Endodermal cell (in vitro differentiated cells): Measurements from ENCODE around the gene NUP50. TPM values are rescaled to one million over a fixed set of nuclear protein-coding genes. Genes with fewer than 3 reads are reported as not detected.

Experiments
- DNase-seq: peaks from one replicate; pipeline ENCODE4 v3.0.0-alpha.2; 2017
- H3K27ac ChIP-seq: 2 replicates; pipeline ENCODE4 v1.5.1; 2013; ENCODE audit warnings: mild to moderate bottlenecking, low read depth, low read length, moderate library complexity
- H3K27me3 ChIP-seq: 2 replicates; pipeline ENCODE4 v1.6.1; 2013; ENCODE audit warnings: mild to moderate bottlenecking, low read length, moderate library complexity; ENCODE audit not compliant: insufficient read depth, control insufficient read depth, poor library complexity, severe bottlenecking
- H3K36me3 ChIP-seq: 2 replicates; pipeline ENCODE4 v1.7.0; 2013; ENCODE audit warnings: mild to moderate bottlenecking, low read length, moderate library complexity; ENCODE audit not compliant: control insufficient read depth, insufficient read depth
- H3K4me1 ChIP-seq: one replicate; pipeline ENCODE4 v1.7.0; 2013; ENCODE audit warnings: low read length; ENCODE audit not compliant: control insufficient read depth, insufficient read depth
- H3K4me3 ChIP-seq: 2 replicates; pipeline ENCODE4 v1.5.1; 2013; ENCODE audit warnings: mild to moderate bottlenecking, low read length, moderate library complexity
- H3K9ac ChIP-seq: 2 replicates; pipeline ENCODE4 v1.6.1; 2013; ENCODE audit warnings: mild to moderate bottlenecking, low read length, moderate library complexity; ENCODE audit not compliant: poor library complexity, severe bottlenecking; ENCODE audit errors: extremely low read depth
- H3K9me3 ChIP-seq: 2 replicates; pipeline ENCODE4 v1.6.1; 2013; ENCODE audit warnings: mild to moderate bottlenecking, low read length, moderate library complexity; ENCODE audit not compliant: control insufficient read depth
- H3K27ac Mint-ChIP-seq: 2 replicates; pipeline ENCODE4 v1.8.0; 2020; ENCODE audit warnings: mixed read lengths
- H3K27me3 Mint-ChIP-seq: 2 replicates; pipeline ENCODE4 v1.8.0; 2021; ENCODE audit warnings: mild to moderate bottlenecking, mixed read lengths; ENCODE audit not compliant: insufficient read depth
- H3K36me3 Mint-ChIP-seq: 2 replicates; pipeline ENCODE4 v1.8.0; 2020; ENCODE audit warnings: low read depth, mixed read lengths
- H3K4me1 Mint-ChIP-seq: 2 replicates; pipeline ENCODE4 v1.8.0; 2020; ENCODE audit warnings: mixed read lengths
- H3K4me3 Mint-ChIP-seq: 2 replicates; pipeline ENCODE4 v1.8.0; 2020; ENCODE audit warnings: mild to moderate bottlenecking, moderate library complexity, mixed read lengths
- H3K9me3 Mint-ChIP-seq: 2 replicates; pipeline ENCODE4 v1.8.0; 2020; ENCODE audit warnings: mild to moderate bottlenecking, mixed read lengths
- WGBS, 2 experiments: methylation state at CpG; one replicate each; pipeline versions ENCODE4 v1.1.5 to v1.1.7; 2013; ENCODE audit warnings: missing lambda C conversion rate in 2 of 2, mixed read lengths in 1 of 2; ENCODE audit not compliant: insufficient coverage in 1 of 2, insufficient read length in 1 of 2; 5-methylcytosine and 5-hydroxymethylcytosine counted together
- total RNA-seq, 2 donors: library from RNA; stranded (reverse); fragmentation: NEBNext Ultra II Directional in 1 of 2; extraction: Animal tissue kit (Norgen Biotek cat#: 25700) in 1 of 2; gene quantifications; 2 replicates in 1 of 2; 3 replicates in 1 of 2; pipeline ENCODE4 v1.2.1, GENCODE V29; 2021
- TF ChIP-seq, protein P1 (sequence below): fragments of 200-600 bp; sonication (generic); conservative IDR thresholded peaks from 2 replicates; pipeline ENCODE4 v1.5.0; 2021; ENCODE audit warnings: antibody characterized with exemption, mild to moderate bottlenecking

Gene NUP50
- total RNA-seq, 2 donors from 2014 or later, result 101 to 115 TPM

DNA sequence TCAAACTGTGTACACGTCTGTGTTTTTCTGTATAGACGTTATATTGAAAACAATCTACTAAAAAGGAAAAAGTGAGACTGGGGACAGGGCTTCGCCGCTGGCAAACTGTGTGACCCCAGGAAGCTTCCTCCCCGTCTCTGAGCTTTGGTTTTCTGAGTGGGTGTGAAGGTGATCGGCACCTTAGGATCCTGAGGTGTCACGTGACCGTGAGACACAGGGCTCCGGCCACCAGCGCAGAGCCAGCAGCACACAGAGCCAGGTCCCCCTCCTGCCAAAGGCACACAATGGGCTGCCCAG is 44.9 kb downstream of the NUP50 start:
- peak overlapping the region; percentile 36 for H3K27ac ChIP-seq
- no peaks in the 10 kb centered on the region for H3K27me3 ChIP-seq
- H3K27ac Mint-ChIP-seq, result no peak overlapping the region
- 80 to 84% methylated on average over 10 of the region's 10 CpGs for WGBS, 2 experiments
- H3K4me3 ChIP-seq, result no peak overlapping the region
- H3K9ac ChIP-seq, result no peak overlapping the region
- no peaks in the 10 kb centered on the region for H3K9me3 ChIP-seq
- H3K36me3 Mint-ChIP-seq, result peaks cover 5% of the 10 kb centered on the region
- no peaks in the 10 kb centered on the region for H3K36me3 ChIP-seq
- H3K4me1 ChIP-seq, result peaks cover 9% of the 10 kb centered on the region
- TF ChIP-seq, protein P1, sequence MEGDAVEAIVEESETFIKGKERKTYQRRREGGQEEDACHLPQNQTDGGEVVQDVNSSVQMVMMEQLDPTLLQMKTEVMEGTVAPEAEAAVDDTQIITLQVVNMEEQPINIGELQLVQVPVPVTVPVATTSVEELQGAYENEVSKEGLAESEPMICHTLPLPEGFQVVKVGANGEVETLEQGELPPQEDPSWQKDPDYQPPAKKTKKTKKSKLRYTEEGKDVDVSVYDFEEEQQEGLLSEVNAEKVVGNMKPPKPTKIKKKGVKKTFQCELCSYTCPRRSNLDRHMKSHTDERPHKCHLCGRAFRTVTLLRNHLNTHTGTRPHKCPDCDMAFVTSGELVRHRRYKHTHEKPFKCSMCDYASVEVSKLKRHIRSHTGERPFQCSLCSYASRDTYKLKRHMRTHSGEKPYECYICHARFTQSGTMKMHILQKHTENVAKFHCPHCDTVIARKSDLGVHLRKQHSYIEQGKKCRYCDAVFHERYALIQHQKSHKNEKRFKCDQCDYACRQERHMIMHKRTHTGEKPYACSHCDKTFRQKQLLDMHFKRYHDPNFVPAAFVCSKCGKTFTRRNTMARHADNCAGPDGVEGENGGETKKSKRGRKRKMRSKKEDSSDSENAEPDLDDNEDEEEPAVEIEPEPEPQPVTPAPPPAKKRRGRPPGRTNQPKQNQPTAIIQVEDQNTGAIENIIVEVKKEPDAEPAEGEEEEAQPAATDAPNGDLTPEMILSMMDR, result no peak
- H3K4me3 Mint-ChIP-seq, result no peak overlapping the region
- no peaks in the 10 kb centered on the region for H3K9me3 Mint-ChIP-seq
- DNase-seq, result no peak
- H3K4me1 Mint-ChIP-seq, result peaks cover 14% of the 10 kb centered on the region
- H3K27me3 Mint-ChIP-seq, result no peaks in the 10 kb centered on the region

DNA sequence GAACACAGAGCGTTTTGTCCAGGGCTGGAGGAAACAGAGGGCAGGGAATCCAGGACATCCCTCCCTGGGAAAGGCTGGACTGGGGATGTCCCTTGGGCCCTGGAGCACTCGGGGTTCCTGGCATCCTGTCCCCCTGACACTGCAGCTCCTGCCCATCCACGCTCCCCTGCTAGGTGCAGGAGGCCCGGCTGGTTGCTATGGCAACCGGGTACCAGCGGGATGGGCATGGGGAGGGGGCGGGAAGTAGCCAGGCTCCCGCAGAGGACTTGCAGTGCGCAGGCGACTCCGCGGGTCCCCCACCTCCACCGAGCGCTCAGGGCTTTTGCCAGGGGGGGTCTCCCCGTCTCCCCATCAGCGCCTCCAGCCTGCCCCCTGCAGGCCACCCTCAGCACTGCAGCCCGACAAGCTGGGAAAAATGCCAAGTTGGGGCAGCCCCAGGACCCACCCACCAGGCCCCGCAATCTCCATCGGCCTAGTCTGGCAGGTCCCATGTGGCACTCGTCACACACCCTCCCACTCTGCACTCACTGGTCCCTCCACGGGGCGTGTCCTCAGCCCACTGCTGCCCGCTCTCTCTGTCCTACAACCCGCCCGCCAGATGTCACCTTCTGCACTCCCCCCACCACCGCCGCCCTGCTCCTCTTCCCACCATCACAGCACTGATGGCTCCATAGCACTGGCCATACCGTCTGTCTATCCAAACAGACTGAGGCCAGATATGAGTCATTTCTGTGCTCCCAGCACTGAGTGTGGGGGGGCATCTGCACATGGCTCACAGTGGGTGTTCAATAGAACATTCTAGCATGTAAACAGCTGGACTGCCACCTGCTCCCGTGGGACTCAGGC is 45.5 kb downstream of the NUP50 start:
- Histone ChIP-seq H3K9ac (no peak overlapping the region), H3K4me1 (peaks cover 9% of the 10 kb centered on the region), H3K4me3 (no peak overlapping the region), H3K27ac (no peak overlapping the region), H3K27me3 (no peaks in the 10 kb centered on the region), H3K36me3 (no peaks in the 10 kb centered on the region), H3K9me3 (no peaks in the 10 kb centered on the region)
- WGBS, 2 experiments, result 65 to 66% methylated on average over 16 to 29 of the region's 29 CpGs
- H3K4me1 Mint-ChIP-seq, result peaks cover 14% of the 10 kb centered on the region
- H3K36me3 Mint-ChIP-seq, result peaks cover 5% of the 10 kb centered on the region
- no peaks in the 10 kb centered on the region for H3K9me3 Mint-ChIP-seq
- TF ChIP-seq, protein P1, result peak; percentile 93
- H3K27ac Mint-ChIP-seq, result no peak overlapping the region
- peak; percentile 91 for DNase-seq
- no peak overlapping the region for H3K4me3 Mint-ChIP-seq
- no peaks in the 10 kb centered on the region for H3K27me3 Mint-ChIP-seq

DNA sequence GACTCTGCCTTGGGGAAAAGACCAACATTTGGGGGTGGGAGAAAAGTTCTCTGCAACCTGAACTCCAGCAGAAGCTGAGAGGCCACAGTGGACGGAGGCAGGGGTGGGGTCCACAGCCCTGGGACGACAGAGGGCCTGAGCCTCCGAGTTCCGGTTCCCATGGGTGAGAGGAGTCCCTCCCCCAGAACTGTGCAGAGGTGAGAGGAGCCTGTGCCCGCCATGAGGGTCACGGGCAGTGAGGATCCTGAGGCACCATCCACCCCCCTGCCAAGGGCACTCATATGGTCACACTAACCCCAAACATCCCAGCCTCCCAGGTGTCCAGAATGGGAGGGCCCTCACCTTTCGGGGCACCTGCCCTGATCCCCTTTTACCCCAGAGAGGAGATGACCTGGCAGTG is 46.4 kb downstream of the NUP50 start:
- H3K36me3 Mint-ChIP-seq, result peaks cover 5% of the 10 kb centered on the region
- no peaks in the 10 kb centered on the region for H3K27me3 Mint-ChIP-seq
- no peak for DNase-seq
- H3K4me3 ChIP-seq, result no peak overlapping the region
- TF ChIP-seq, protein P1, result no peak
- H3K9ac ChIP-seq, result no peak overlapping the region
- H3K36me3 ChIP-seq, result no peaks in the 10 kb centered on the region
- H3K4me1 ChIP-seq, result peaks cover 9% of the 10 kb centered on the region
- no peaks in the 10 kb centered on the region for H3K27me3 ChIP-seq
- H3K27ac Mint-ChIP-seq, result no peak overlapping the region
- H3K9me3 Mint-ChIP-seq, result no peaks in the 10 kb centered on the region
- H3K4me1 Mint-ChIP-seq, result peaks cover 14% of the 10 kb centered on the region
- WGBS, 2 experiments, result 88 to 94% methylated on average over 7 of the region's 7 CpGs
- no peaks in the 10 kb centered on the region for H3K9me3 ChIP-seq
- no peak overlapping the region for H3K4me3 Mint-ChIP-seq
- no peak overlapping the region for H3K27ac ChIP-seq
